Omental fat pad (tissue), 4 donors: ENCODE data around the gene HDAC8. TPM values are rescaled to one million over a fixed set of nuclear protein-coding genes. Genes with fewer than 3 reads are reported as not detected.

Experiments used
- ATAC-seq: fragments of 150-250 bp; one replicate; pipeline ENCODE4 v1.9.1; 2016; ENCODE audit warnings: mild to moderate bottlenecking, moderate library complexity; ENCODE audit not compliant: low FRiP score
- DNase-seq: peaks from one replicate; pipeline ENCODE4 v3.0.0-alpha.2; 2019; ENCODE audit warnings: low spot score
- CTCF ChIP-seq, 3 donors: fragments of 450-650 bp; IDR thresholded peaks; one replicate each; pipeline ENCODE4 v1.5.1; 2016 to 2017; ENCODE audit warnings: antibody characterized with exemption in 3 of 3, mild to moderate bottlenecking in 3 of 3, moderate library complexity in 2 of 3
- total RNA-seq, 4 donors: library from RNA; depleted of rRNA; stranded (reverse); fragments of >200 nt; gene quantifications; one replicate each; pipeline ENCODE4 v1.1.0, GENCODE V29; 2016

The HDAC8 gene
- total RNA-seq, 4 donors from 2014 or later, result 24.9 to 41.3 (median 30.5) TPM

GRCh38 chrX:72351606-72352334 is 220.9 kb downstream of the HDAC8 start:
- ATAC-seq (no peak), DNase-seq (no peak)
- TF ChIP-seq CTCF (IDR thresholded peaks at IDR 0.05), result no peak

- no peak for TF ChIP-seq CTCF (IDR thresholded peaks at IDR 0.05)
- no peak for ATAC-seq
- no peak for DNase-seq
These were observed 223.5 kb downstream of the HDAC8 start for GRCh38 chrX:72349190-72349589.

GRCh38 chrX:72348247-72348979 is 224.2 kb downstream of the HDAC8 start:
- ATAC-seq (no peak), DNase-seq (no peak)
- no peak for TF ChIP-seq CTCF (IDR thresholded peaks at IDR 0.05)

GRCh38 chrX:72347366-72347765 is 225.3 kb downstream of the HDAC8 start:
- ATAC-seq, result no peak
- no peak for TF ChIP-seq CTCF (IDR thresholded peaks at IDR 0.05)

GRCh38 chrX:72346302-72346949 is 226.2 kb downstream of the HDAC8 start:
- no peak for ATAC-seq
- TF ChIP-seq CTCF (IDR thresholded peaks at IDR 0.05), result no peak
- DNase-seq, result no peak

More at GRCh38 chrX:72347366-72347765, 225.3 kb downstream of the HDAC8 start:
- DNase-seq, result no peak

GRCh38 chrX:72340626-72341025 is 232.0 kb downstream of the HDAC8 start:
- DNase-seq, result no peak
- no peak for TF ChIP-seq CTCF (IDR thresholded peaks at IDR 0.05)
- no peak for ATAC-seq
